T-helper 1 cell treated with Interleukin-12 subunit alpha and Interleukin-12 subunit beta and Interleukin-4 antibody, amounts not matched to agents 30 μg/mL and 1 μg/mL, for 36 hours (primary cell): Measurements from ENCODE around the gene CD320.

Experiments
- H3K27ac Mint-ChIP-seq: one replicate; pipeline ENCODE4 v1.8.0; 2021; ENCODE audit warnings: mild to moderate bottlenecking, mixed read lengths
- H3K27me3 Mint-ChIP-seq: one replicate; pipeline ENCODE4 v1.8.0; 2021; ENCODE audit warnings: low read depth, mixed read lengths
- H3K36me3 Mint-ChIP-seq: one replicate; pipeline ENCODE4 v1.8.0; 2021; ENCODE audit warnings: low read depth, mixed read lengths
- H3K4me1 Mint-ChIP-seq: one replicate; pipeline ENCODE4 v1.8.0; 2021; ENCODE audit warnings: low read depth, mixed read lengths
- H3K4me3 Mint-ChIP-seq: one replicate; pipeline ENCODE4 v1.8.0; 2021; ENCODE audit warnings: mild to moderate bottlenecking, moderate library complexity, mixed read lengths
- H3K9me3 Mint-ChIP-seq: one replicate; pipeline ENCODE4 v1.8.0; 2021; ENCODE audit warnings: mixed read lengths

The CD320 gene

DNA sequence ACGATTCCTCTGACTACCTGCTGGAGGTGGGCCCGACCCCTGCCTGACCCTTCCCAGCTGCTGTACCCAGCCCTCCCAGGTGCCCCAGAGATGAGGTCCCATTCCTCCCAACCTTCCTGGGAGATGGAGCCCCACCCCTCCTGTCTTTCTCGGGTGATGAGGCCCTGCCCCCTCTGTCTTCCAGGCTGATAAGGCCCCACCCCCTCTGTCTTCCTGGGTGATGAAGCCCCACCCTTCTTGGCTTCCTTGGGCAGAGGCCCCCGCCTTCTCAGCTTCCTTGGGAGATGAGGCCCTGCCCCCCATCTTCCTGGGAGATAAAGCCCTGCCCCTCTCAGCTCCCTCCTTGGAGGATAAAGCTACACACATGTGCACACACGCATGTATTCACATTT, 51.1 kb downstream of the CD320 start:
- Mint-ChIP-seq H3K4me1 (peaks cover 7% of the 10 kb centered on the region), H3K9me3 (no peaks in the 10 kb centered on the region), H3K27me3 (no peaks in the 10 kb centered on the region), H3K27ac (no peak overlapping the region), H3K4me3 (no peak overlapping the region), H3K36me3 (peaks cover 12% of the 10 kb centered on the region)

DNA sequence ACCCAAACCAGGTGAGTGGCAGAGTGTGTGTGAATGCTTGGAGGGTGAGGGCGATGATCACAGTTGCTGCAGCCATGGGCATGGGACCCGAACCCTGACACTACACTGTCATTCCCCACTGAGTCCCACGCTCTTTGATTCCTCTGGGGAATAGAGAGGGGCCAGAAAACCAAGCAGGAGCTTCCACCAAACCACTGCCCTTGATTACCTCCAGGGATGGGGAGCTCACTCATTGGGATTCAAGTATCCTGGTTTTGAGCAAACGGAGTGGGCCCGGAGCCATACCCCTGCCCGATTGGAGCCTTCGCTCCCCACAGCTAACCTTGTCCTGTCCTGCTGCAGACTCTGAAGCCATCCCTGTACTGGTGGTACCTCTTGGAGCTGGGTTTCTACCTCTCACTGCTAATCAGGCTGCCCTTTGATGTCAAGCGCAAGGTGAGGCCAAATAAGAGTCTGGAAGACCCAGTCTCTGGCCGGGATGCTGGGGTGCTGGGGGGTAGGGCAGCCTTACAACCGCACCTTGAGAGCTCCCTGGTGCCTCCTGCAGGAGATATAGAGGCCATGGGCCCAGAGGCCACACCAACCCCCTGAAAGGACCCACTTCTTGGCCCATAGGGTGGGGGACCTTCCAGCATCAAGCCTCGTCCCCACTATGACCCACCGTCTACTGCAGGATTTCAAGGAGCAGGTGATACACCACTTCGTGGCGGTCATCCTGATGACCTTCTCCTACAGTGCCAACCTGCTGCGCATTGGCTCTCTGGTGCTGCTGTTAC, 51.7 kb downstream of the CD320 start:
- peaks cover 7% of the 10 kb centered on the region for H3K4me1 Mint-ChIP-seq
- no peak overlapping the region for H3K27ac Mint-ChIP-seq
- H3K9me3 Mint-ChIP-seq: no peaks in the 10 kb centered on the region
- H3K4me3 Mint-ChIP-seq: no peak overlapping the region
- no peaks in the 10 kb centered on the region for H3K27me3 Mint-ChIP-seq
- H3K36me3 Mint-ChIP-seq: peaks cover 12% of the 10 kb centered on the region

DNA sequence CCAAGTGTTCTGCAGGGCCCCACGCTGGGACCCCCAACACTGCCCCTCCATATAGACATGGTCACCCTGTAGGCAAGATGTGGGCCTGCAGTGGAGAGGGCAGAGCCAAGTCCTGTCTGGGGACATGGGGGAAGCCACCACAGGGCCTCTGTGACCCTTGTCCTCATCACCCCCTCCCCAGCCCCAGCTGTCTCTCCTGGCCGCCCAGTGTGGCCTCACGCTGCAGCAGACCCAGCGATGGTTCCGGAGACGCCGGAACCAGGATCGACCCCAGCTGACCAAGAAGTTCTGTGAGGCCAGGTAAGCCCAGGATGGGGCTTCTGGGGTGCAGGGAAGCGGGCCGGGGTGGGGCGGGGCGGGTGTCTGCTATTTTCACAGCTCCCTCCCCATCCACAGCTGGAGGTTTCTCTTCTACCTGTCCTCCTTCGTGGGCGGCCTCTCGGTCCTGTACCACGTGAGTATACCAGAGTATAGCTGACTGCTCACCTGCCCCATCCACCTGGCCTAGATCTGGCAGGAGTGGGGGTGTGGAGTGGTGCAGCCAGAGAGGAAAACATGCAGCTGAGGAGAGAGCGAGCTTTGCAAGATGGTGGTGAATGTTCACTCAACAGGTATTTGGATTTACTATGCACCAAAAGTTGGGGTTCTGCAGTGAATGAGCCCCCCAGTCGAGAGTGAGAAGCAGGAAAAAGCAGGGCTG, 52.6 kb downstream of the CD320 start:
- Mint-ChIP-seq H3K27me3 (no peaks in the 10 kb centered on the region), H3K36me3 (peaks cover 12% of the 10 kb centered on the region), H3K4me3 (no peak overlapping the region), H3K4me1 (peaks cover 7% of the 10 kb centered on the region), H3K9me3 (no peaks in the 10 kb centered on the region), H3K27ac (no peak overlapping the region)

DNA sequence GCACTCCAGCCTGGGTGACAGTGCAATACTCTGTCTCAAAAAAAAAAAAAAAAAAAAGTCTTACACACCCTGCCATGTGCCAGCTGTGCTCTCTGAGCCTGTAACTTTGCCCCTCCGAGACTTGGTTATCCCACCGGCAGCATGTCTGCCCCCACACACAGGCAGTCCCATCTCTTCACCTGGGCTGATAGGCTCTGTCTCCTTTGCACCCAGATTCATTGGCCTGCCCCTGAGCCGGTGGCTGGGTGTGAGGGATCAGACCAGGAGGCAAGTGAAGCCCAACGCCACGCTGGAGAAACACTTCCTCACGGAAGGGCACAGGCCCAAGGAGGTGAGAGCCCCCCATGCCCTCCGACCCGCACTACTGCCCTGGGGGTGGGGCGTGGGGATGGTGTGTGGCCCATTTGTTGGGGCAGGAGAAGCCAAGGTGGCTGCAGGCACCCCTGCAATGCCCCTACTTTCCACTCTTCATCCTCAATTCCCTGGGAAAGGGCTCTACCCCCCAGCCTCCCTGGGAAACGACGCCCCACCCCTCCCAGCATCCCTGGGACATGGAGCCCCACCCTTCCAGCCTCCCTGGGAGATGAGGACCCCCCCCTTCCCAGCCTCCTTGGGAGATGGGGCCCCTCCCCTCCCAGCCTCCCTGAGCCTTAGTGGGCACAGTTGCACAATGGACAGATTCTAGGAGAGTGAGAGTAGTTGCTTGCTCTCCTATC, 53.7 kb downstream of the CD320 start:
- Mint-ChIP-seq H3K9me3 (no peaks in the 10 kb centered on the region), H3K27ac (no peak overlapping the region), H3K4me3 (no peak overlapping the region), H3K4me1 (peaks cover 5% of the 10 kb centered on the region), H3K27me3 (no peaks in the 10 kb centered on the region), H3K36me3 (peaks cover 10% of the 10 kb centered on the region)

DNA sequence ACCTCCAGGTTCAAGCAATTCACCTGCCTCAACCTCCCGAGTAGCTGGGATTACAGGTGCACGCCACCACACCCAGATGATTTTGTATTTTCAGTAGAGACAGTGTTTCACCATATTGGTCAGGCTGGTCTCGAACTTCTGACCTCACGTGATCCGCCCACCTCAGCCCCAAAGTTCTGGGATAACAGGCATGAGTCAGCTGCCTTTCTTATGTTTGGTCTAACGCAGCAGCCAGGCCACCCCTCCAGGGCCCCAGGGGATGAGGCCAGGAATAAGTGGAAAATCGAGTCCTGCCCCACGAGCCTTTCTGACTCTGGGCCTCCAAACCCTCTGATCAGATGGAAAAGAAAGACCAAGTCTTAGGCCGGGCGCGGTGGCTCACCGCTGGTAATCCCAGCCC, 54.5 kb downstream of the CD320 start:
- peaks cover 5% of the 10 kb centered on the region for H3K4me1 Mint-ChIP-seq
- no peaks in the 10 kb centered on the region for H3K27me3 Mint-ChIP-seq
- H3K4me3 Mint-ChIP-seq: no peak overlapping the region
- H3K27ac Mint-ChIP-seq: no peak overlapping the region
- peaks cover 14% of the 10 kb centered on the region for H3K36me3 Mint-ChIP-seq
- no peaks in the 10 kb centered on the region for H3K9me3 Mint-ChIP-seq

DNA sequence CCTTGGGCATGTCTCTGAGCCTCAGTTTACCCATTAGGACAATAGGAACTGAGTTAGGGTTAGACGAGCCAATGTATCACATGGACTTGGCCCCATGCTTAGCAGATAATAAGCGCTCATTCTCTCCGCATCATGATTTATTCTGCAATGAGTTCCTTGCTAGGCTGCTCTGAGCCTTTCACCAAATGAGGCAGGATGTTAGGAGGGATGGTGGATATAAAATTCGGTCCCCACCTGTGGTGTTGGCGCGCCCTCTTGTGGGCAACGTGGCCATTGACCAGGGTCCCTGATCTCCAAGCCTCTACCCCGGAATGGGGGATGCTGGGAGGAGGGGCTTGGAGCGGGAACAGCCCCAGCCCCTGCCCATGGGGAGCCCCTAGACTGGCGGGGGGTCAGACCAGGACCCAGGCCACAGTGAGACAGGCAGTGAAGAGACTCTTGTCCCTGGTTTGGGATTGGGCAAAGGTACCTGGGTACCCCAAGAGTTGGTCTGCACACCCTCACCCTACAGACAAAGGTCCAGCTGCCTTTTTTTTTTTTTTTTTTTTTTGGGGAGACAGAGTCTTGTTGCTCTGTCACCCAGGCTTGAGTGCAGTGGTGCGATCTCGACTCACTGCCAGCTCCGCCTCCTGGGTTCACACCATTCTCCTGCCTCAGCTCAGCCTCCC, 55.1 kb downstream of the CD320 start:
- no peaks in the 10 kb centered on the region for H3K27me3 Mint-ChIP-seq
- H3K9me3 Mint-ChIP-seq: no peaks in the 10 kb centered on the region
- peaks cover 19% of the 10 kb centered on the region for H3K36me3 Mint-ChIP-seq
- no peak overlapping the region for H3K27ac Mint-ChIP-seq
- peaks cover 5% of the 10 kb centered on the region for H3K4me1 Mint-ChIP-seq
- no peak overlapping the region for H3K4me3 Mint-ChIP-seq
